OCI-LY3 (cell line): ENCODE results near the gene RAB6A.

Experiments
- H2AFZ ChIP-seq: fragments of 200-600, 300-600 bp; shearing (Covaris generic); 2 replicates; pipeline ENCODE4 v1.6.0; 2014; ENCODE audit warnings: antibody characterized with exemption, low read depth, low read length
- H3K27ac ChIP-seq: fragments of 200-600, 300-600 bp; sonication (generic); 2 replicates; pipeline ENCODE4 v1.5.1; 2014; ENCODE audit warnings: mild to moderate bottlenecking, low read length, moderate library complexity, mixed read lengths
- H3K27me3 ChIP-seq: fragments of 200-600, 300-600 bp; sonication (generic); 2 replicates; pipeline ENCODE4 v1.6.1; 2014; ENCODE audit warnings: low read depth, low read length, mixed read lengths
- H3K36me3 ChIP-seq: fragments of 200-600, 300-600 bp; sonication (generic); replicated peaks from 2 replicates; pipeline ENCODE3; 2014; ENCODE audit warnings: low read depth, low read length, mixed read lengths
- H3K4me1 ChIP-seq: fragments of 300-600, 200-600 bp; sonication (generic); 2 replicates; pipeline ENCODE4 v1.6.1; 2014; ENCODE audit warnings: low read length, mixed read lengths
- H3K4me2 ChIP-seq: fragments of 200-600, 300-600 bp; sonication (generic); 2 replicates; pipeline ENCODE4 v1.6.1; 2014; ENCODE audit warnings: low read length, mixed read lengths
- H3K4me3 ChIP-seq: fragments of 300-600, 200-600 bp; sonication (generic); 2 replicates; pipeline ENCODE4 v1.5.1; 2014; ENCODE audit warnings: antibody characterized with exemption, mild to moderate bottlenecking, low read length, moderate library complexity
- H3K79me2 ChIP-seq: fragments of 300-600, 200-600 bp; shearing (Covaris generic); 2 replicates; pipeline ENCODE4 v1.6.1; 2014; ENCODE audit warnings: mild to moderate bottlenecking, low read length, mixed read lengths
- H3K9ac ChIP-seq: fragments of 300-600, 200-600 bp; shearing (Covaris generic); 2 replicates; pipeline ENCODE4 v1.6.0; 2014; ENCODE audit warnings: mild to moderate bottlenecking, low read length, moderate library complexity
- H3K9me3 ChIP-seq: fragments of 200-600, 300-600 bp; shearing (Covaris generic); 2 replicates; pipeline ENCODE4 v1.6.1; 2014; ENCODE audit warnings: low read length, mixed read lengths; ENCODE audit not compliant: insufficient read depth
- H4K20me1 ChIP-seq: fragments of 200-600, 300-600 bp; sonication (generic); 2 replicates; pipeline ENCODE4 v1.6.1; 2016; ENCODE audit warnings: low read length, mixed read lengths; ENCODE audit not compliant: insufficient read depth
- CTCF ChIP-seq: fragments of 200-600, 300-600 bp; sonication (generic); IDR thresholded peaks from 2 replicates; pipeline ENCODE4 v1.5.1; 2014; ENCODE audit warnings: antibody characterized with exemption, low read length, low read depth
- EZH2phosphoT487 ChIP-seq: fragments of 200-600 bp; shearing (Covaris generic); IDR thresholded peaks from 2 replicates; pipeline ENCODE4 v1.6.1; 2018; ENCODE audit warnings: antibody characterized with exemption, mixed run types, low read depth

Gene RAB6A

GRCh38 chr11:73784734-73785133 is 23.9 kb upstream of the RAB6A start:
- no peaks in the 10 kb centered on the region for H3K27me3 ChIP-seq
- no peaks in the 10 kb centered on the region for H3K9me3 ChIP-seq
- TF ChIP-seq CTCF = no peak
- no peak for TF ChIP-seq EZH2phosphoT487
- H3K4me2 ChIP-seq = no peak overlapping the region
- H3K79me2 ChIP-seq = peaks cover 17% of the 10 kb centered on the region
- H3K36me3 ChIP-seq = no peaks in the 10 kb centered on the region
- no peaks in the 10 kb centered on the region for H4K20me1 ChIP-seq
- peaks cover 20% of the 10 kb centered on the region for H3K4me1 ChIP-seq
- no peak overlapping the region for H3K9ac ChIP-seq
- H2AFZ ChIP-seq = no peak overlapping the region
- no peak overlapping the region for H3K4me3 ChIP-seq
- H3K27ac ChIP-seq = no peak overlapping the region

GRCh38 chr11:73784080-73784634 is 23.3 kb upstream of the RAB6A start:
- TF ChIP-seq EZH2phosphoT487 (no peak), CTCF (no peak)
- Histone ChIP-seq H3K9ac (no peak overlapping the region), H3K4me3 (no peak overlapping the region), H3K4me1 (peaks cover 18% of the 10 kb centered on the region), H3K27ac (no peak overlapping the region), H3K9me3 (no peaks in the 10 kb centered on the region), H3K27me3 (no peaks in the 10 kb centered on the region), H3K4me2 (no peak overlapping the region), H2AFZ (no peak overlapping the region), H3K36me3 (no peaks in the 10 kb centered on the region), H3K79me2 (peaks cover 12% of the 10 kb centered on the region), H4K20me1 (no peaks in the 10 kb centered on the region)

GRCh38 chr11:73783483-73784020 is 22.7 kb upstream of the RAB6A start:
- Histone ChIP-seq H3K9me3 (no peaks in the 10 kb centered on the region), H3K36me3 (no peaks in the 10 kb centered on the region), H3K4me3 (no peak overlapping the region), H3K27ac (no peak overlapping the region), H3K27me3 (no peaks in the 10 kb centered on the region), H3K9ac (no peak overlapping the region), H3K4me1 (peaks cover 17% of the 10 kb centered on the region), H3K79me2 (peaks cover 6% of the 10 kb centered on the region), H4K20me1 (no peaks in the 10 kb centered on the region), H3K4me2 (no peak overlapping the region), H2AFZ (no peak overlapping the region)
- TF ChIP-seq CTCF (no peak), EZH2phosphoT487 (no peak)

GRCh38 chr11:73781303-73781702 is 20.4 kb upstream of the RAB6A start:
- no peaks in the 10 kb centered on the region for H3K27me3 ChIP-seq
- H3K9ac ChIP-seq = no peak overlapping the region
- no peak overlapping the region for H2AFZ ChIP-seq

More at GRCh38 chr11:73781303-73781702, 20.4 kb upstream of the RAB6A start:
- TF ChIP-seq CTCF (no peak), EZH2phosphoT487 (no peak)
- Histone ChIP-seq H3K27ac (no peak overlapping the region), H3K4me3 (no peak overlapping the region), H3K4me1 (peaks cover 8% of the 10 kb centered on the region; the same call in 1 of the 2 replicates), H3K9me3 (no peaks in the 10 kb centered on the region), H3K79me2 (no peaks in the 10 kb centered on the region), H4K20me1 (no peaks in the 10 kb centered on the region), H3K4me2 (no peak overlapping the region), H3K36me3 (no peaks in the 10 kb centered on the region)
